ENCODE measurements around the gene ATOSA.

DNA sequence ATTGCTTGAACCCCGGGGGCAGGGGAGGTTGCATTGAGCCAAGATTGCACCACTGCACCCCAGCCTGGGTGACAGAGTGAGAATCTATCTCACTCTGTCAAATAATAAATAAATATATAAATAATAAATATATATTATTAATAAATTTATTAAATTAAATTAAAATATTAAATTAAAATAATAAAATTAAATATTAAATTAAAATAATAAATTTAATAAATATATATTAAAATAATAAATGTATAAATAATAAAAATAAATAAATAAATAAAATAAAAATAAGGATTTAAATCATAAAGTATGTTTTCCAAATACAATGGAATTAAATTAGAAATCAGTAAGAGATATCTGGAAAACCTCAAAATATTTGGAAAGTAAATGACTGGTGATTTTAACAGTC, 43.3 kb downstream of the ATOSA start:
- TF ChIP-seq, protein P1, sequence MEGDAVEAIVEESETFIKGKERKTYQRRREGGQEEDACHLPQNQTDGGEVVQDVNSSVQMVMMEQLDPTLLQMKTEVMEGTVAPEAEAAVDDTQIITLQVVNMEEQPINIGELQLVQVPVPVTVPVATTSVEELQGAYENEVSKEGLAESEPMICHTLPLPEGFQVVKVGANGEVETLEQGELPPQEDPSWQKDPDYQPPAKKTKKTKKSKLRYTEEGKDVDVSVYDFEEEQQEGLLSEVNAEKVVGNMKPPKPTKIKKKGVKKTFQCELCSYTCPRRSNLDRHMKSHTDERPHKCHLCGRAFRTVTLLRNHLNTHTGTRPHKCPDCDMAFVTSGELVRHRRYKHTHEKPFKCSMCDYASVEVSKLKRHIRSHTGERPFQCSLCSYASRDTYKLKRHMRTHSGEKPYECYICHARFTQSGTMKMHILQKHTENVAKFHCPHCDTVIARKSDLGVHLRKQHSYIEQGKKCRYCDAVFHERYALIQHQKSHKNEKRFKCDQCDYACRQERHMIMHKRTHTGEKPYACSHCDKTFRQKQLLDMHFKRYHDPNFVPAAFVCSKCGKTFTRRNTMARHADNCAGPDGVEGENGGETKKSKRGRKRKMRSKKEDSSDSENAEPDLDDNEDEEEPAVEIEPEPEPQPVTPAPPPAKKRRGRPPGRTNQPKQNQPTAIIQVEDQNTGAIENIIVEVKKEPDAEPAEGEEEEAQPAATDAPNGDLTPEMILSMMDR (IDR thresholded peaks at IDR 0.05; ENCODE audit: low read depth, low read length, poor library complexity, severe bottlenecking), result no peak
- no peak for TF ChIP-seq EZH2phosphoT487 (IDR thresholded peaks at IDR 0.05; ENCODE audit: borderline replicate concordance, low read length)

Data from DOHH2 (cell line).